HG03196 (cell line): ENCODE measurements around the gene WDR49.

Experiments used
- ATAC-seq: cut with Tn5 transposase; IDR thresholded peaks from one replicate; pipeline ENCODE4 v1.9.1; 2021; ENCODE audit not compliant: unreplicated experiment

The WDR49 gene

DNA sequence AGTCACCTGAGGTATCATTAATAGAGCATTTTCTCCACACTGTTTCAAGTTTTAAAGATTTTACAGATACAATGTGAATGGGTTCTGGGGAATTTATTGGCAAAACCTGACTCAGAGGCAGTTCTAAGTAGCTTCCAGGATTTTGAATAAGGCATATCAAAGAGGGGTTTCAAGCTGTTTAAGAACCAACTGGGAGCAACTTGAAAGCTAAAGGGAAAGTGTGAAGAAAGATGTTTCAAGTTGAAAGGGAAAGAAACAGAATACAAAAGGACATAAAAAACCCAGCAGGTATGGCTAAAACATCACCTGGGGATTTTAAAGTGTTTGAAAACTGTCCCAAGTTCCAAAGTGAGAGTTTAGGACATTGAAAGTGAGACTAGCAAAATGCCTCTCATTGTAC, 162.1 kb downstream of the WDR49 start:
- no peak for ATAC-seq

GRCh38 chr3:167489571-167489970, 164.2 kb downstream of the WDR49 start:
- no peak for ATAC-seq

GRCh38 chr3:167487556-167487955, 166.2 kb downstream of the WDR49 start:
- no peak for ATAC-seq

DNA sequence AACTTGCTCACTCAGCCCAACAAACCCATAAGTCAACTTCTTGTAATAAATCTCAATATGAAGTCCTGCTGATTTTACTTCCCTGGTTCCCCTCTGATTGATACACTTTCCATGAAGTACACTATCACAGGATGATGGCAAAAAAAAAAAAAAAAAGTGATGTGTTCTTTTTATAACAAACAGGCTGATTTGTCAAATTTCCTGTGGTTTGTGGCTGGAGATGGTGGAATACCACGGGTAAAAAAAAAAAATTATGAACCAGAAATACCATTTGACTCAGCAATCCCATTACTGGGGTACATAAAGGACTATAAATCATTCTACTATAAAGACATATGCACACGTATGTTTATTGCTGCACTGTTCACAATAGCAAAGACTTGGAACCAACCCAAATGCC, 169.2 kb downstream of the WDR49 start:
- ATAC-seq, result no peak

GRCh38 chr3:167483708-167484475, 169.8 kb downstream of the WDR49 start:
- ATAC-seq, result no peak

GRCh38 chr3:167481164-167481563, 172.6 kb downstream of the WDR49 start:
- no peak for ATAC-seq

GRCh38 chr3:167480748-167481147, 173.0 kb downstream of the WDR49 start:
- no peak for ATAC-seq

GRCh38 chr3:167473863-167474262, 179.9 kb downstream of the WDR49 start, which contains the start of gene SERPINI2:
TSS of gene SERPINI2 (minus strand) at chr3:167474042. CDS start at chr3:167471834, 2,208 bp downstream.
- no peak for ATAC-seq

GRCh38 chr3:167469381-167469780, 184.4 kb downstream of the WDR49 start:
- ATAC-seq, result no peak

GRCh38 chr3:167467848-167468611, 185.7 kb downstream of the WDR49 start:
- no peak for ATAC-seq

DNA sequence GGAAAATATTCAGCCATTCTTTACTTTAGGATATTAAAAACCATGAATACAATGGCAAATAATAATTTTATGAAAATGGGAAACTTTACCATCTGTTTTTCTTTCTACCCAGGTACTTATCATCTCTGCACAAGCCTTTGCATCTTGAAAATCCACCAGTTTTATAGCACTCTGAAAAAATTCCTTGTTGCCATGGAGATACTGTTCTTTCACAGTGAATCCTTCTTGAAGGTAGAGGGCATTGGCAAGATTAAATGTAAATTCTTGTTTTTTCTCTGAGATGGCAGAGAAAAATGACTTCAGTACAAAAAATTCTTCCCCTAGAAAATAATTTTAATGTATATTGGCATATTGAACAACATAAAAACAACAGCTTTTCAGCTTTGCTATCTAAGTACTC, 186.8 kb downstream of the WDR49 start:
- no peak for ATAC-seq

DNA sequence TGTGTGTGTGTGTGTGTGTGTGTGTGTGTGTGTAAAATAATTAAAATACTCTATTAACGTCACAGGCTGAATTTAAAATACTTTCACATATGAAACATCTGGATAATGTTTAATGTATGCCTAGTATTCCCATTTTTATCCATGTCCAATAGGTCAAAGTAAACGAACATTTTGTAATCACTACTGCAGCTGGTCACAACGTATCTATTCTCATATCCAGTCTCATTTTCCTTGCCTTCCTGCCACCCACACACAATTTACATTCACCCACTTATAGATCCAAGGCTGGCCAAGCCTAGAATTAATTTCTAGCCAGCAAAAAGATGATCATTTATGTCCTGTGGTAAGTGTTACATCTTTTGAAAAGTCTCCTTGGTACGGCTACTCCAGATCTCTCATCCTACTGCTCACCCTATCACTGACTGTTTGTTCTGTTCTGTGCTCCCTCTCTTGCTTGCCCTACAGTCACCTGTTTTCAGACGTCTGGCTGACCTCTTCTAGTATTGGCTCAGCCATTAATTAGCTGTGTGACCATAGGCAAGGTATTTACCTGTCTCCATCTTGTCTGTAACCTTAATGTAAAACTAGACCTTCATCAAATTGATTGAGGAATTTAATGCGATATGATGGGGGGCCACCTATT, 197.5 kb downstream of the WDR49 start:
- no peak for ATAC-seq

- no peak for ATAC-seq
Observed at GRCh38 chr3:167453815-167454214, 199.9 kb downstream of the WDR49 start.

- no peak for ATAC-seq
Observed at GRCh38 chr3:167451282-167451681, 202.5 kb downstream of the WDR49 start.

GRCh38 chr3:167450675-167451074, 203.1 kb downstream of the WDR49 start:
- ATAC-seq, result no peak

GRCh38 chr3:167450195-167450594, 203.5 kb downstream of the WDR49 start:
- ATAC-seq, result no peak

- ATAC-seq, result no peak
Observed at GRCh38 chr3:167445491-167445890, 208.3 kb downstream of the WDR49 start.

DNA sequence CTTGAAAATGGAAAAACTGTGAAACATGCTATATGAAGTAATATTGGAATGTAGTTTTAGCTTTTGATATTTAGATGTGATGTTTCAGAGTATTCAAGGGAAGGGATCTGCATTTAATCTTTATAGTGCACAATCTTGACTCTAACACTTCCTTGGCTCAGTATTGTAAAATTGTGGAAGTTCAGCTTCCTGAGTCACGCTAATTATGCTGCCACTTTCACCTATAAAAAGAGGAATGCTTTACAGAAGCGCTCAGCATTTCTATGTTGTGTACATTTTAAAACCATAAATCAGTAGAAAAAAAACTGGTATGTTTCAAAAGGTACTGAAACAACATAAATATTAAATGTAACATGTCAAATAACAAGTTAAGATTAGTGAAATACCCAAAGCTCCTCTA, 212.5 kb downstream of the WDR49 start:
- no peak for ATAC-seq

DNA sequence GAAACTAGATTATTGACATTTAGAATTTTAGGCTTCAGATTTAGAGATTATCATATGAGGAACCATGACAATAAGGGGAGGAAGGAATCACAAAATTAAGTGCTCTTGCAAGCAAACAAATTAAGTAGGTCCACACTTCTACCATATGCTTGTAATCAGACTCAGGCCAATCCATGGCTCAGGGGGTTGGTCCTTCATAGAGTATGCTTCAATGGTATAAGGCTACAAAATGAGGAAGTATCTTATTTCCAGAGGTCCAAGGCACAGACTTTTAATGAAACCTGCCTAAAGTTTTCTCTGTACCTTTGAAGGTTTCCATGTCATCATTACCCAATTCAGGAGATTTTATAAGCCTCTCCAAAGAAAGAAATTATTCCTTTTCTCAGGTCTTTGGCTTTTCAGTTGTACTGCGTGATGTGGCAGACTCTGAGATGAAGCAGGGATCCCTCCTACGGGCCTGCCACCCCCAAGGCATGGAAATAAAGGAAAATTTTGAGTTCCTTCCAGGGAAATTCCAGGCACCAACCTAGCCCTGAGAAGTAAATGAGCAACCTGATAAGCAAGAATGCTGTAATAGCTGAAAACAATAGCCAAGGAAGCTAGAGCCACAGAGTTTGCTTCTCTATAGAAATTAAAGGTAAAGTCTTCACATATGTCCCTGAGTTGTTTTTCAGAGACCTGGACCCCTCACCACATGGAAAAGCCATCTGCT, 216.2 kb downstream of the WDR49 start:
- ATAC-seq, result no peak
